ENCODE data around the gene CPN1. TPM values are rescaled to one million over a fixed set of nuclear protein-coding genes. Genes with fewer than 3 reads are reported as not detected.

CPN1 gene
- total and polyA plus RNA-seq, 10 of the 15 experiments (the other 5 are each of a cell fraction or from before 2014, with no cell fraction given), result 0.03 to 0.10 TPM; not detected in 8

DNA sequence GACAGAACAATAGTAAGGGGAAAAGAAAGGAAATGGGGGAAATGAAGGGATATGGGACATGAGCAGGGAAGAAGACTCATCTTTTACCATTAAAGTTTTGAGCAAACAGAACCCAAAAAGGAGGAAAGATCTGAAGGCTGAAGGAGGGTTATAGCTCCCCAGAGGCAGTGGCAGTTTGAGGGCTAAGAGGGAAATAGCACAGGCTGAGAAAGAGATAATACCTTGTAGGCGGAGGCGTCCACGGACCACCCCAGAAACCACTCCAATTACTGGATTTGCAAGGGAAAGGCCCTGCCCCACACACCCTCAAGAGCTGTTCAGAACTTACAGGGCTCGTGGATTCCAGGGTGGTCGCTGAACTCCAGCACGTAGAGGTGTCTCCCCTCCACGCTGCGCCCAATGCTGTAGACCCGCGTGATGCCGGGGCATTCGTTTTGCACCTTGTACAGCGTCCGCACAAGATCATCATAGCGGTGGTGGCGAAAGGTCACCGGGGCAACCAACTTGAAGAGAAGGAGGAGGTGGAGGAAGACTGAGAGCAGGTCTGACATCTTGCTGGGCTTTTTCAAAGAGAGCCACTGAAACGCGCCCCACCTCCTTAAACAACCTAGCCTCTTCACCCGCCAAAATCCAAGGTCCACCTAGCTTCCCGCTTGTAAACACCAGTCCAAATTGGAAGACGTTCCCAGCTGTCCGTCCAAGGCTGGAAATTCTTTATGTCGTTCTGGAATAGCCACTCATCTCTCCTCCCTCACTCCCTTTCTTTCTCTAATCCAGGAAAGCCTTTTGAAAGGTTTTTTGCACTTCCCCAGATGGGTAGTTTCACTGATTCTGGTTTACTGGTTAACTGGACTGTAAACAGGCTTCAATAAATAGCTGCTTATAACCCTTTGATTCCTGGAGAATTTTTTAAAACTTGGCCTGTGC lies at the start of gene CPN1 (continued):
- TF ChIP-seq STAT1 (conservative IDR thresholded peaks at IDR 0.05) (no peak), NFXL1 (IDR thresholded peaks at IDR 0.05; ENCODE audit: borderline replicate concordance) (no peak), FOS (IDR thresholded peaks at IDR 0.05; ENCODE audit: borderline replicate concordance, extremely low read depth, insufficient read length) (no peak), IKZF1 (conservative IDR thresholded peaks at IDR 0.05) (no peak), EP300 (IDR thresholded peaks at IDR 0.05; ENCODE audit: borderline replicate concordance in 1 of 2, control insufficient read depth in 1 of 2, low read depth in 2 of 2, low read length in 2 of 2) (no peak)

- no TSS peak for BruUV-seq (replicated peaks)
- ChIA-PET POLR2A (no interaction called here), CTCF (interaction anchor here (2.0 kb wide), 1 partner anchor 286 kb away, joined by 6 read pairs; no protein-coding TSS in a partner anchor), RAD21 (ENCODE audit: unreplicated experiment) (no interaction called here), SMC1A (ENCODE audit: uncharacterized antibody, unreplicated experiment) (no interaction called here)
- 45% methylated on average over 7 of the region's 7 CpGs for WGBS (ENCODE audit: insufficient coverage, insufficient replicate concordance, low lambda C conversion rate, missing lambda C conversion rate)
- H3K79me2 ChIP-seq (ENCODE audit: control insufficient read depth, insufficient read depth, low read length), result no peaks in the 10 kb centered on the region
- H3K4me2 ChIP-seq (ENCODE audit: control insufficient read depth, insufficient read depth), result no peak overlapping the region
- no peak overlapping the region for H3K27ac ChIP-seq (ENCODE audit: control insufficient read depth, insufficient read depth)
- TF ChIP-seq TCF7 (IDR thresholded peaks at IDR 0.05; ENCODE audit: borderline replicate concordance) (no peak), LARP7 (IDR thresholded peaks at IDR 0.05) (no peak), SREBF2 (IDR thresholded peaks at IDR 0.05; ENCODE audit: low read length) (no peak), EZH2 (IDR thresholded peaks at IDR 0.05; ENCODE audit: borderline replicate concordance, control insufficient read depth, low read depth, low read length) (no peak), BCLAF1 (IDR thresholded peaks at IDR 0.05) (no peak)
- TF ChIP-seq, protein P1, sequence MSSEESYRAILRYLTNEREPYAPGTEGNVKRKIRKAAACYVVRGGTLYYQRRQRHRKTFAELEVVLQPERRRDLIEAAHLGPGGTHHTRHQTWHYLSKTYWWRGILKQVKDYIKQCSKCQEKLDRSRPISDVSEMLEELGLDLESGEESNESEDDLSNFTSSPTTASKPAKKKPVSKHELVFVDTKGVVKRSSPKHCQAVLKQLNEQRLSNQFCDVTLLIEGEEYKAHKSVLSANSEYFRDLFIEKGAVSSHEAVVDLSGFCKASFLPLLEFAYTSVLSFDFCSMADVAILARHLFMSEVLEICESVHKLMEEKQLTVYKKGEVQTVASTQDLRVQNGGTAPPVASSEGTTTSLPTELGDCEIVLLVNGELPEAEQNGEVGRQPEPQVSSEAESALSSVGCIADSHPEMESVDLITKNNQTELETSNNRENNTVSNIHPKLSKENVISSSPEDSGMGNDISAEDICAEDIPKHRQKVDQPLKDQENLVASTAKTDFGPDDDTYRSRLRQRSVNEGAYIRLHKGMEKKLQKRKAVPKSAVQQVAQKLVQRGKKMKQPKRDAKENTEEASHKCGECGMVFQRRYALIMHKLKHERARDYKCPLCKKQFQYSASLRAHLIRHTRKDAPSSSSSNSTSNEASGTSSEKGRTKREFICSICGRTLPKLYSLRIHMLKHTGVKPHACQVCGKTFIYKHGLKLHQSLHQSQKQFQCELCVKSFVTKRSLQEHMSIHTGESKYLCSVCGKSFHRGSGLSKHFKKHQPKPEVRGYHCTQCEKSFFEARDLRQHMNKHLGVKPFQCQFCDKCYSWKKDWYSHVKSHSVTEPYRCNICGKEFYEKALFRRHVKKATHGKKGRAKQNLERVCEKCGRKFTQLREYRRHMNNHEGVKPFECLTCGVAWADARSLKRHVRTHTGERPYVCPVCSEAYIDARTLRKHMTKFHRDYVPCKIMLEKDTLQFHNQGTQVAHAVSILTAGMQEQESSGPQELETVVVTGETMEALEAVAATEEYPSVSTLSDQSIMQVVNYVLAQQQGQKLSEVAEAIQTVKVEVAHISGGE (CRISPR knock-in tag; IDR thresholded peaks at IDR 0.05), result no peak
- DNase-seq (ENCODE audit: low read depth, low spot score), result no peak
- intact Hi-C loops (cut with micrococcal nuclease; ENCODE audit: unreplicated experiment), result no loop called here
- H3K9ac ChIP-seq (ENCODE audit: control insufficient read depth, insufficient read depth, low read length), result no peak overlapping the region
- no peak overlapping the region for H3K4me3 ChIP-seq
- FAIRE-seq, result no peak
- in situ Hi-C loops (cut with MboI), result no loop called here
- no peaks in the 10 kb centered on the region for H3K4me1 ChIP-seq (ENCODE audit: control insufficient read depth, insufficient read depth, low read length)
- peaks cover 3% of the 10 kb centered on the region; the same call in 2 of the 3 replicates for H3K9me3 ChIP-seq (replicated peaks; ENCODE audit: control insufficient read depth, insufficient read depth, low read length)
- H3K36me3 ChIP-seq (ENCODE audit: control insufficient read depth in 2 of 2, insufficient read depth in 2 of 2, low read length in 1 of 2), result no peaks in the 10 kb centered on the region
- no peaks in the 10 kb centered on the region for H3K27me3 ChIP-seq (replicated peaks in 1 of 2; ENCODE audit: control insufficient read depth in 2 of 2, insufficient read depth in 2 of 2, low read length in 1 of 2)
- ATAC-seq, result no peak
- no peaks in the 10 kb centered on the region for H4K20me1 ChIP-seq (ENCODE audit: control insufficient read depth, insufficient read depth)
- no peak overlapping the region for H2AFZ ChIP-seq (ENCODE audit: control insufficient read depth, low read depth, low read length)
These were observed 49.2 kb upstream of the CPN1 start for GRCh38 chr10:100130831-100131230.

Measured in GM12878 (cell line).